Ecto neural progenitor cell (in vitro differentiated cells): Measurements from ENCODE around the gene TNRC18.
"Not testable (repeated sequence)": the region's sequence is repeated elsewhere in the genome, so short reads cannot be mapped to it uniquely, and the experiment has no call there.

Experiments used
- DNase-seq: peaks from one replicate; pipeline ENCODE4 v3.0.0-alpha.2; 2018; ENCODE audit warnings: low spot score

TNRC18 gene

DNA sequence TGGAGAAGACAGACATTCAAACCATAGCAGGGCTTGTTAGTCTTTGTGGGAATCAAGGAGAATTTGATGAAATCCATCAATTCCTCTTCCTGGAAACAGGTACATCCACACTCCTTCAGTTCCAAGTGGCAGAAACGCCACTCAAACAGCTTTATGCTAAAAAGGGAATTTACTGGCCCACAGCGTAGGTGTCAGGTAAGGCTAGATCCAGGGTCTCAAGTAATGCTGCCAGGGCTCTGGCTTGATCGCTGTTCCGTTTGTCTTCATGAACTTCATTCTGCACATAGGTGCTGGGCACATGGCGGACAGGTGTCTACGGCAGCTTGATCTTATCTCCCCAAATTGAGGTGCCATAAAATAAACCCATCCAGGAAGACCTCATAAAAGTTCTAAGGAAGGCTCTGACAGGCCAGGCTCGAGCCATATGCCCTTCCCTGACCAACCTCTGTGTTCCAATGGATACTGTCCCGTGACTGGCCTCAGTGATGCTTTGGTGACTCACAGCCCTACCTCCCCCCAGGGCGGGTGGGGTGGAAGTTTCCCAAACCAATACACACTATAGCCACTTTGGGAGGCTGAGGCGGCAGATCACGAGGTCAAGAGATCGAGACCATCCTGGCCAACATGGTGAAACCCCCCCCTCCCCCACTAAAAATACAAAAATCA lies 153.5 kb downstream of the TNRC18 start:
- DNase-seq = not testable (repeated sequence)

DNA sequence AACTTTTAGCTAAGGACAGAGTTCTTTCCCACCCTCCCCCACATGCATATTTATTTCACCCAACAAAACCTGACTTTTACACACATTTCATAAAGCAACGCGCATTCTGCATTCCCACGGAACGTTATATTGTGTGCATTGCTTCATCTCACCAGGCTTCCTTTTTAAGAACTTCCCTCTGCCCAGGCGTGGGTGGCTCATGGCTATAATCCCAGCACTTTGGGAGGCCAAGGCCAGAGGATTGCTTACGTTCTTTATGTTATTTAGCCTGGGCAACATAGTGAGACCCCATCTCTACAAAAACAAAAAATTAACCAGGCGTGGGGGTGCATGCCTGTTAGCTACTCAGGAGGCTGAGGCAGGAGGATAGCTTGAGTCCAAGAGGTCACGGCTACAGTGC lies 155.8 kb downstream of the TNRC18 start:
- DNase-seq = not testable (repeated sequence)

DNA sequence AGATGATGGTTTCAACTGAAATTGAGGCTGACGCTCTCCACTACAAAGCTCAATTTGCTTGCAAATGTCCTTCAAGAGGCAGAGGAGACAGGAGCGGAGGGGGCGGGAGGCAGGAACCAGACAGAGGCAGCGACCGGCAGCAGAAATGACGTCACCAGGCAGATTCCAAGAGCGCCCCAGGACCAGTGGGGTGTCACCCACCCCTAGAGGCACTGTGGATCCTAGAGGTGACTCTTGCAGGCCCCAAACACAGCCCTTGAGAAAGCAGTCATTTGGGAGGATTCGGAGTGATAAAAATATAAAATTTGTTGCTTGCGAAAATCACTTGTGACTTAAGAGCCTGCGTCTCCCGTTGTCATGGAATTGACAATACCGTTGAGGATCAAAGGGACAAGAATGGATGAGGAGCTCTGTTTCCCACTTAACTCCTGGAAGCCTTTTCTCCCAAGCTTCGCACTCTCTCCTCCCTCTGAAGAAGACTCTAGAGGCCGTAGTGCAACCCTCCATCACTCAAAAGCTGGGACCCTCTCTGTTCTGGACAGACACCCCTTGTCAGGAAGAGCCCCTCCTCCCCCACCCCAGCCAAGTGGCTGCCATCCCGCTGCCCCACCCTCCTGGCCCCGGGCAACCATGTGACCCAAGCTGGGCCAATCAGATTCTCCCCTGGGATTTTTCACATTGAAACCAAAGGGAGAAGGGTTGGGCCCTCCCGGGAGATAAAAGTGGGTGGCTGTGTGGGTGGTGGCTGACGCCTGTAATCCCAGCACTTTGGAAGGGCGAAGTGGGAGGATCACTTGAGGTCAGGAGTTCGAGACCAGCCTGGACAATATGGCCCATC lies 157.2 kb downstream of the TNRC18 start:
- no peak for DNase-seq

DNA sequence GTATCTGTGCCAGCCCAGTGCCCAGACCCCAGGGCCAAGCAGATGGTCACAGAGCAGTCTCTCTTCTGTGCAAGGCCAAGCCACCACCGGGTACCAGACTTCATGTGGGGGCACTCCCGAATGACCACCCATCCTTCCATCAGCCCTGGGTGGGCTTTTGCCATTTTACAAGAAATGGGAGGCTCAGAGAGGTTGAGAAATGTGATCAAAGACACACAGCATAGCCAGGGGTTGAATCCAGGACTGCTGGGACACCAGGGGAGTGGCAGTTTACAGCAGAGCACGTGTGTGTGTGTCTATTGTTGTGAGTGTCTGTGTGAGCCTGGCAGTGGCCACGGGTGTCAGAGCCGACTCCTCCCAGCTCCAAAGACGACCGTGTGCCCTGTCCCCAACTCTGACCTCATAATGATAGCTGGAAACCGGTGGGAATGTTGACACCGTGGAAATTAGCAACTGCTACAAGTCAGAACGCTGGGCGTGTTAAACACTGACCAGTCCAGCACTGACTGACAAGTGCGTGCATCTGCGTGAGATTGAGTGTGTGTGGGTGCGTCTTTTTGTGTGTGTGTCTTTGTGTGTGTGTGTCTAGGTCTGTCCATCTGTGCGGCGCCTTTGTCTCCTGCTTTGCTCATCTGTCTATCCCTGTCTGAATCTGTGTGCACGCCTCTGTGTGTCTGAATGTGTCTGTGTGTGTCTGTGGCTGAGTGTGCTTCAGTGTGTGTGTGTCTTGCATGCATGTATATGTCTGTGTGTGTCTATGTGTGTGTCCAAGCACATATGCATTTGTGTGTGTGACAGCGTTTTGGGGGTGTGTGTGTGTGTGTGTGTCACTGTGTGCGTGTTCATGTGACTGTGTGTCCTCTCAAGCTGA lies 158.1 kb downstream of the TNRC18 start:
- no peak for DNase-seq

DNA sequence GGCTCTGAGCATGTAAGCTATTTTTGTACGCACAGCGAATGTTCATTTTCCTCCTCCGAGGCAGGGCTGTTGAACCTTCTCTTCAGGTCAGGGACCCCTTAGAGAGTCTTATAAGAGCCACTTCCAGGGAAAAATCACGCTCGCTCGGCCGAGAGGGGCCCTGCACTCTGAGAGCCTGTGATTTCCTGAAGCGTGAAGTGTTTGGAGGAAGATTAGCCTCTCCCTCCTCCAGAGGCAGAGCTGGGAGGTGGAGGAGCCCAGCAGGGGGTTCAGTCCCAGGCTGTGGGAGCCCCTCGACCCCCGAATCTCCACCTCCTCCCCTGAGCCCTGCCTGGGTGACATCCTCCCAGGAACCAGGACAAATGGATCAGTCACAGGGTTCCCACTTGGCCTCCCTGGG lies 160.6 kb downstream of the TNRC18 start:
- DNase-seq = not testable (repeated sequence)

DNA sequence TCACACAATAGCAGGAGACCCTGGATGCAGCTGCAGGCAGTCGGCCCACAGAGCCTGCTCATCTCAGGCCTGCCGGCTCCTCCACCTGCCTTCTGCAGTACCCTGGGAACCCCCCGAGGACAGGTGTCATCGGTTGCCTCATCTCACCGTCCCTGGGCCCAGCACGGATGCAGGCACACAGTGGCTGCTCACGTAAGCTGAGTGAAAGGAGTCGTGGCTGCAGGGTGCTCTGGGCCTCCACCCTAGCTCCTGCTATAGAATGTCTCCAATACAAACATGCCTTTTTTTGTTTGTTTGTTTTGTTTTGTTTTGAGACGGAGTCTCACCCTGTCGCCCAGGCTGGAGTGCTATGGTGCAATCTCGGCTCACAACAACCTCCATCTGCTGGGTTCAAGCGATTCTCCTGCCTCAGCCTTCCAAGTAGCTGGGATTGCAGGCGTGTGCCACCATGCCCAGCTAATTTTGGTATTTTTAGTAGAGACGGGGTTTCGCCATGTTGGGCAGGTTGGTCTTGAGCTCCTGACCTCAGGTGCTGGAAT lies 163.0 kb downstream of the TNRC18 start:
- not testable (repeated sequence) for DNase-seq
